Keratinocyte (primary cell): ENCODE results near the gene SULT1B1.

ENCODE experiments used
- EZH2 ChIP-seq: IDR thresholded peaks from one replicate; pipeline ENCODE4 v1.6.1; 2012; ENCODE audit warnings: inconsistent platforms, mild to moderate bottlenecking, low read length, moderate library complexity
- TF ChIP-seq, protein P1 (sequence below), 3 experiments: IDR thresholded peaks in 1 of 3; conservative IDR thresholded peaks in 1 of 3; optimal IDR thresholded peaks in 1 of 3; 2 replicates in 2 of 3; 3 replicates in 1 of 3; pipeline versions ENCODE3 to v1.5.1; 2011; ENCODE audit warnings: low read length in 3 of 3, mild to moderate bottlenecking in 3 of 3, moderate library complexity in 2 of 3, control low read depth in 1 of 3, inconsistent platforms in 1 of 3; ENCODE audit not compliant: insufficient read depth in 2 of 3; ENCODE audit errors: extremely low read depth in 1 of 3

DNA sequence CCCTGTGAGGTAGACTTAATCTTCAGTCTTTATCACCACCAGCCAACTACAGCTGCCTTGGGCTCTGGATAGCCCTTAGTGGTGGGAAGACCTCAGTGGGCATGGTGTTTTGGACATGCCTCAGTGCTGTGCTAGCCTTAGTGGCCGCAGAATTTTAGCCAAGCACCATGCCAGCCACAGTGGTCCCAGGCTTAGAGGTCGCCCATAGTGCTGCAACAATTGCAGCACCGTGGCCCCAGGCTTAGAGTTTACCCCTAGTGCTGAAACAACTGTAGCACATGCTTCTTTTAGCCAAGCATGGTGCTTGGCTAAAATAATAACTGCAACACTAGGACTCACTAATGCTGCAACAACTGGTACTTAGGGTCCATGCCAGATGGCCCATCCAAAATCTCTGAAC, 38.9 kb upstream of the SULT1B1 start:
- TF ChIP-seq, protein P1, sequence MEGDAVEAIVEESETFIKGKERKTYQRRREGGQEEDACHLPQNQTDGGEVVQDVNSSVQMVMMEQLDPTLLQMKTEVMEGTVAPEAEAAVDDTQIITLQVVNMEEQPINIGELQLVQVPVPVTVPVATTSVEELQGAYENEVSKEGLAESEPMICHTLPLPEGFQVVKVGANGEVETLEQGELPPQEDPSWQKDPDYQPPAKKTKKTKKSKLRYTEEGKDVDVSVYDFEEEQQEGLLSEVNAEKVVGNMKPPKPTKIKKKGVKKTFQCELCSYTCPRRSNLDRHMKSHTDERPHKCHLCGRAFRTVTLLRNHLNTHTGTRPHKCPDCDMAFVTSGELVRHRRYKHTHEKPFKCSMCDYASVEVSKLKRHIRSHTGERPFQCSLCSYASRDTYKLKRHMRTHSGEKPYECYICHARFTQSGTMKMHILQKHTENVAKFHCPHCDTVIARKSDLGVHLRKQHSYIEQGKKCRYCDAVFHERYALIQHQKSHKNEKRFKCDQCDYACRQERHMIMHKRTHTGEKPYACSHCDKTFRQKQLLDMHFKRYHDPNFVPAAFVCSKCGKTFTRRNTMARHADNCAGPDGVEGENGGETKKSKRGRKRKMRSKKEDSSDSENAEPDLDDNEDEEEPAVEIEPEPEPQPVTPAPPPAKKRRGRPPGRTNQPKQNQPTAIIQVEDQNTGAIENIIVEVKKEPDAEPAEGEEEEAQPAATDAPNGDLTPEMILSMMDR (optimal IDR thresholded peaks at IDR 0.05 in 1 of 3, IDR thresholded peaks at IDR 0.05 in 1 of 3, conservative IDR thresholded peaks at IDR 0.05 in 1 of 3; ENCODE audit: extremely low read depth in 1 of 3, insufficient read depth in 2 of 3, low read length in 3 of 3), result no peak
- TF ChIP-seq EZH2, result no peak
